ENCODE data around the gene SCEL. TPM values are rescaled to one million over a fixed set of nuclear protein-coding genes. Genes with fewer than 3 reads are reported as not detected.
"Not testable (repeated sequence)": the region's sequence is repeated elsewhere in the genome, so short reads cannot be mapped to it uniquely, and the experiment has no call there.

SCEL gene
- total RNA-seq, 2 experiments from 2014 or later = not detected

- TF ChIP-seq CTCF (IDR thresholded peaks at IDR 0.05) = no peak
- Mint-ChIP-seq H3K9me3 (no peaks in the 10 kb centered on the region), H3K4me3 (no peak overlapping the region), H3K4me1 (ENCODE audit: low read depth) (peaks cover 15% of the 10 kb centered on the region), H3K27me3 (no peaks in the 10 kb centered on the region), H3K36me3 (ENCODE audit: low read depth) (no peaks in the 10 kb centered on the region), H3K27ac (no peak overlapping the region)
- DNase-seq (no peak), ATAC-seq (no peak)
- CTCF ChIA-PET = interaction anchor here (1.1 kb wide), 1 partner anchor 21 kb away, joined by 3 read pairs; no protein-coding TSS in a partner anchor
- intact Hi-C loops (cut with micrococcal nuclease) = no loop called here
- POLR2A ChIA-PET = interaction anchor here (0.8 kb wide), 1 partner anchor 125 kb away, joined by 4 read pairs; no protein-coding TSS in a partner anchor
Measured at GRCh38 chr13:77513719-77514335, 21.7 kb upstream of the SCEL start.

GRCh38 chr13:77514336-77514726 is 21.2 kb upstream of the SCEL start:
- CTCF ChIA-PET = interaction anchor here (1.1 kb wide), 1 partner anchor 21 kb away, joined by 3 read pairs; no protein-coding TSS in a partner anchor
- intact Hi-C loops (cut with micrococcal nuclease) = no loop called here
- H3K36me3 Mint-ChIP-seq (ENCODE audit: low read depth) = no peaks in the 10 kb centered on the region

GRCh38 chr13:77515785-77516184 is 19.7 kb upstream of the SCEL start:
- peaks cover 5% of the 10 kb centered on the region for H3K4me1 Mint-ChIP-seq (ENCODE audit: low read depth)
- TF ChIP-seq CTCF (IDR thresholded peaks at IDR 0.05) = no peak
- peaks cover 1% of the 10 kb centered on the region for H3K27me3 Mint-ChIP-seq
- H3K27ac Mint-ChIP-seq = no peak overlapping the region
- no peak for ATAC-seq
- ChIA-PET POLR2A (interaction anchor here (0.9 kb wide), 1 partner anchor 108 kb away, joined by 3 read pairs; no protein-coding TSS in a partner anchor), CTCF (interaction anchor here (0.6 kb wide), 1 partner anchor 219 kb away, joined by 4 read pairs; no protein-coding TSS in a partner anchor)
- intact Hi-C loops (cut with micrococcal nuclease) = no loop called here
- no peak overlapping the region for H3K4me3 Mint-ChIP-seq
- no peaks in the 10 kb centered on the region for H3K36me3 Mint-ChIP-seq (ENCODE audit: low read depth)
- H3K9me3 Mint-ChIP-seq = no peaks in the 10 kb centered on the region
- no peak for DNase-seq

More at GRCh38 chr13:77514336-77514726, 21.2 kb upstream of the SCEL start:
- Mint-ChIP-seq H3K27ac (no peak overlapping the region), H3K27me3 (no peaks in the 10 kb centered on the region), H3K4me3 (no peak overlapping the region), H3K4me1 (ENCODE audit: low read depth) (peaks cover 10% of the 10 kb centered on the region), H3K9me3 (no peaks in the 10 kb centered on the region)
- DNase-seq = no peak
- ATAC-seq = no peak
- POLR2A ChIA-PET = interaction anchor here (0.8 kb wide), 1 partner anchor 125 kb away, joined by 4 read pairs; no protein-coding TSS in a partner anchor
- TF ChIP-seq CTCF (IDR thresholded peaks at IDR 0.05) = no peak

GRCh38 chr13:77516342-77516789 is 19.1 kb upstream of the SCEL start:
- intact Hi-C loops (cut with micrococcal nuclease) = no loop called here
- Mint-ChIP-seq H3K9me3 (no peaks in the 10 kb centered on the region), H3K27ac (no peak overlapping the region), H3K27me3 (peaks cover 3% of the 10 kb centered on the region), H3K36me3 (ENCODE audit: low read depth) (no peaks in the 10 kb centered on the region), H3K4me3 (no peak overlapping the region), H3K4me1 (ENCODE audit: low read depth) (peaks cover 5% of the 10 kb centered on the region)
- no peak for TF ChIP-seq CTCF (IDR thresholded peaks at IDR 0.05)
- ATAC-seq = peak; percentile 74
- no peak for DNase-seq
- ChIA-PET CTCF (interaction anchor here (0.6 kb wide), 1 partner anchor 218 kb away, joined by 4 read pairs; no protein-coding TSS in a partner anchor), POLR2A (interaction anchor here (0.7 to 0.9 kb wide), 2 partner anchors 14 to 108 kb away, joined by 3 to 4 read pairs; no protein-coding TSS in a partner anchor)

- POLR2A ChIA-PET = no interaction called here
- H3K4me1 Mint-ChIP-seq (ENCODE audit: low read depth) = peaks cover 5% of the 10 kb centered on the region
- TF ChIP-seq CTCF (IDR thresholded peaks at IDR 0.05) = no peak
- intact Hi-C loops (cut with micrococcal nuclease) = no loop called here
- DNase-seq (no peak), ATAC-seq (no peak)
- CTCF ChIA-PET = no interaction called here
- no peak overlapping the region for H3K4me3 Mint-ChIP-seq
- peaks cover 8% of the 10 kb centered on the region for H3K27me3 Mint-ChIP-seq
- H3K9me3 Mint-ChIP-seq = no peaks in the 10 kb centered on the region
- H3K27ac Mint-ChIP-seq = no peak overlapping the region
- no peaks in the 10 kb centered on the region for H3K36me3 Mint-ChIP-seq (ENCODE audit: low read depth)
Measured at GRCh38 chr13:77518266-77518665, 17.2 kb upstream of the SCEL start.

GRCh38 chr13:77519396-77519795 is 16.1 kb upstream of the SCEL start:
- DNase-seq; POLR2A ChIA-PET; CTCF ChIA-PET; H3K27ac Mint-ChIP-seq; H3K36me3 Mint-ChIP-seq (ENCODE audit: low read depth); intact Hi-C loops (cut with micrococcal nuclease); ATAC-seq; H3K9me3 Mint-ChIP-seq; H3K4me3 Mint-ChIP-seq: not testable (repeated sequence)
- Mint-ChIP-seq H3K27me3 (peaks cover 10% of the 10 kb centered on the region), H3K4me1 (ENCODE audit: low read depth) (peaks cover 13% of the 10 kb centered on the region)

All from activated CD8-positive, alpha-beta T cell treated with anti-CD3 and anti-CD28 coated beads for 36 hours (primary cell).